Measurements from ENCODE around the gene SCNN1A.

GRCh38 chr12:6302621-6303020, 72.7 kb downstream of the SCNN1A start:
- TF ChIP-seq CTCF (IDR thresholded peaks at IDR 0.05) (no peak), EZH2phosphoT487 (IDR thresholded peaks at IDR 0.05) (no peak), EZH2 (IDR thresholded peaks at IDR 0.05) (no peak)
